HG03354 (cell line): Measurements from ENCODE around the gene MAP2K6.

Experiments
- ATAC-seq: cut with Tn5 transposase; IDR thresholded peaks from one replicate; pipeline ENCODE4 v1.9.1; 2021; ENCODE audit warnings: mild to moderate bottlenecking; ENCODE audit not compliant: unreplicated experiment, poor library complexity, severe bottlenecking

The MAP2K6 gene

GRCh38 chr17:69480245-69480644, 65.7 kb downstream of the MAP2K6 start:
- ATAC-seq, result no peak

DNA sequence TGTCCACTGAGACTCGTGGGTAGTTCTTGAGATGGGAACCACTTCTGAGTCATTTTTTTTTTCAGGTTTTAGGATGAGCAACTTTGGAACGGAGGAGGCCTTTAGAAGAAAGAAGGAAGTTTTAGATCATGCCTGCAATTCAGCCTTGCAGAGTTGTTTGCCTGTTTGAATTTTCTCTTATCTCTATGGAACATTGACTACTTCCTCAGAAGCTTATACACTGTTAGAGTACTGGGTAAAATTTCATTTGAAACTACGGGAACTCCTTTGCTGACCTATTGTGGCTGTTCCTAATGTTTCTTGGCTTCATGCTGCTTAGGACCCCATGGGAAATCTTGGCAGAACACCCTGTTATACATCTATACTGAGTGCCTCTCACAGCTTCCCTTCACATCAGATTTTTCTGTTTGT, 70.8 kb downstream of the MAP2K6 start:
- ATAC-seq, result no peak

- ATAC-seq, result no peak
Observed at GRCh38 chr17:69485901-69486643, 71.6 kb downstream of the MAP2K6 start.

- ATAC-seq, result no peak
Observed at GRCh38 chr17:69486779-69487637, 72.5 kb downstream of the MAP2K6 start.

GRCh38 chr17:69489313-69489712, 74.8 kb downstream of the MAP2K6 start:
- ATAC-seq, result no peak

DNA sequence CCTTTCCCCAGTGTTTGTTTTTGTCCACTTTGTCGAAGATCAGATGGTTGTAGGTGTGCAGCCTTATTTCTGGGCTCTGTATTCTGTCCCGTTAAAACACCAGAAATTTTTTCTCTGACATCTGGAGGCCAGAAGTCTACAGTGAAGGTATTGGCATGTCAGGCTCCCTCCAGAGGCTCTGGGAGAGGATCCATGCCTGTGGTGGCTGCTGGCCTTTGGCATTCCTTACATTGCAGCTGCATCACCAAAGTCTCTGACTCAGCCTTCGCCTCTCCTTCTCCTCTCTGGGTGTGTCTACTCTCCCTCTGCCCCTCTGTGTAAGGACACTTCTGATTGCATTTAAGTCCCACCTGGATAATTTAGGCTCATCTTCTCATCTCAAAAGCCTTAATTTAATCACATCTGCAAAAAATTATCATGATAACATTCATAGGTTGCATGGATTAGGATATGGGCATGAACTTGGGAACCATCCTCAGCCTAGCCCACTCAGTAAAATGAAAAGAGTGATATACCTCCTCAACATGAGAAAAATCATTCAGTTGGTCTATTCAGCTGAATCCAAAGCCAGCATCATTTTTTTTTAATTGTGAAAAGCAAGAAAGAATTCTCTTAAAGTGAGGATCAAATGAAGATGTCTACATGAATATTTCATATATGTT, 78.0 kb downstream of the MAP2K6 start:
- no peak for ATAC-seq

- no peak for ATAC-seq
Observed at GRCh38 chr17:69495787-69496186, 81.3 kb downstream of the MAP2K6 start.

DNA sequence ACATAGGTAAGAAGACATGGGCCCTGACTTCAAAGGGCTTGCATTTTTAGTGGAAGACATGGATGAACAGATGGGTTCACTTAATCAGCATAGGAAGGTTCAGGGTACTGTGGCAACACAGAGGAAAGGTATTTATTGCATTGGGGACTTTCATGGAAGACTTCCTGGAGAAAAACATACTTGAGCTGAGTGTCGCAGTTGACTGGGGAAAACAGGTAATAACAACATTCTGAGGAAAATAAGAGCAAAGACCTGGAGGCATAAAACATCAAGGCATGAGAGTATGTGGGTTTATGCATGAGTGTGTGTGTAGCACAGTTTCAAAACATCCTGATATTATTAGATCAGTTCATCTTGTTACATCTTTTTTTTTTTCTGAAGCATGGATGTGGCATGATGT, 82.7 kb downstream of the MAP2K6 start:
- no peak for ATAC-seq

DNA sequence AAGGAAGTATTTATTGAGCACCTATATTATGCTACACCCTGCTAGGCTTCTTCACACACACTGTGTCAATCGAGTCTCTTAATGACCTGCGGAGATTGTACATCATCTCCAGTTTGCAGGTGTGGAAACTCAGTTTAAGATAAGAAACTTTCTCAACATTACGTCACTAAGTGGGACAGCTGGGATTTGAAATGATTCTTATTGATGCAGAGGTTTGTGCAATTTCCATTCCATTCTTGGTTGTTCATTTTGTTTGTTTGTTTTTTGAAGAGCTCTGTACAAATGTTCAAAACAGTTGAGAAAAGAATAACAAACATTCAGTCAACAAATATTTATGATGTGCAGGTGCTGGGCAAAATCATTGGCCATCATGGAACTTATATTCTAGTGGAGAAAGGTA, 84.8 kb downstream of the MAP2K6 start:
- no peak for ATAC-seq

DNA sequence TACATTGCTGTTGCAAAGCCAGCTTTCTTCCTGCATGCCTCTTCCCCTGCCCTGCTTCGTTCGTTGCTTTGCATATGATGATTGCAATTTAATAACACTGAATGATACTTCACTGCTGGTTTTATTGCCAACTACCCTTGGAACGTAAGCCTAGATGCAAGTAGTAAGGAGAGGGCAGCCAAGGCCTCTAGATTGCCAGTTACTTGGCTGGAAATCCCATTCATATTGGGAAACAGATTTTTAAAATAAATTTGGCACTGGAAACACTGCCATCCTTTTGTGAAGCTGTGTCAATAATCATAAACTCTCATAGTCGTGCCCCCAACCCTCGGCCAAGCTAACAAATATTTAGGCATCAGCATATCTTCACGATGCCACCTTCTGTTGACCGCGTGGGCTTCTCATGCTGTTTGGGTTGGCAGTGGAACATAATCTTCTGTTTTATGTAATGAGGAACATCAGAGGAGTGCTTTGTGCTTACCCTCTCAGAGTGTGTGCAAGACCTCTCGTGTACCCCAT, 86.5 kb downstream of the MAP2K6 start:
- ATAC-seq, result no peak

DNA sequence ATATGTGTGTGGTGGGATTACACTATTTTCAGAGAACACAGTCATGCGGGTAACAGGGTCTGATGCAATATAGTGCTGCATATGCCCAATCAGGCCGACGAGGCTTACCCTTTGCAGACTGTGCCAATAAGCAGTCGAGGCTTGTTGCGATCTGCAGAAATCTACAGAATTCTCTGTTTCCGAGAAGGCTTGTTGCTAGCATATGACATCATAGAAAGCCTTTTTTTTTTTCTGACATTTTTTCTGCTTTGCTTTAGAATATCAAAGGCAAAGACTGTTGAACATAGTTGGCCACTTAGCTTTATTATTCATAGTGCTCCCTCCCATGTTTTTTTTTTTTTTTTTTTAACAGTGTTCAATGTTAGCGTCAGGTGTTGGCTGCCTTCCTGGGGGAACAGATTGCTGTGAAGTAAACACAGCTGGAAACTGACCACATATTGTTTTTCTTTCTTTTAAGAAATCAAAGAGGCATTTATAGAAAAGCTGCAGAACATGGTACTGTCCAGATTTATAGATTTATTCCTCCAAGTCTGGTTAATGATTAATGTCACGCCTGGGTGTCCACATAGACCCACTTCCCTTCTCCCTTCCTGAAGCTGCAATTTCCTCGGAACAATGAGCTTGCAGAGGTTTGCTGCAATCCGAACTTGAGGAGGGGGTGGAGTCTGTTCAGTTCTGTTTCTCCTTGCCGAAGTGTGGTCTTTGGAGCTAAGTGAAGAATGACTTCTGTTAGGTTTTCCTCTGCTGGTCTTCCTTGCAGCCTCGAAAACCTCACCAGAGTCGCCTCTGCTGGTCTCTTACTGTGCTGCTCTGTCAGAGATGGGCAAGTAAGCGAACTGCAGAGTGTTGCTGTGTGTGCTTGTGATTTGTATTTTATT, 87.3 kb downstream of the MAP2K6 start:
- ATAC-seq, result peak; percentile 42

DNA sequence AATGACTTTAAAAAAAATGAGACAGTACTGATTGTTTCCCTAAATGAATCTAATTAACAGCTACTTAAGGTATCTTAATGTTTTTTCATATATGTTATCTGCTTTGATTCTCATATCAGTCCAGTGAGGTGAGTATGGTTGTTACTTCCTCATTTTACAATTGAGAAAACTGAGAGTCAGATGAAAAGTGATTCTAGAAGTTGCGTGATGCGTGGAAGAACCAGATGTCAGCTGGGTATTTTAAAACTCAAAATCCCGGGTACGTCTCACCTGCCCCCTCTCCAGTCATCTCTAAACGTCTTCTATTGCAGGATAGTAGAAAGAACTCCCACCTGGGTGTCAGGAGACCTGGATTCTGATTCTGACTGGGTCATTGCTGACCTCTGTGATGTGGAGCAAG, 89.2 kb downstream of the MAP2K6 start:
- ATAC-seq, result peak; percentile 92

- ATAC-seq, result no peak
Observed at GRCh38 chr17:69505740-69506139, 91.2 kb downstream of the MAP2K6 start.

- no peak for ATAC-seq
Observed at GRCh38 chr17:69506489-69506888, 92.0 kb downstream of the MAP2K6 start.

GRCh38 chr17:69508814-69509213, 94.3 kb downstream of the MAP2K6 start:
- no peak for ATAC-seq

GRCh38 chr17:69511250-69511649, 96.8 kb downstream of the MAP2K6 start:
- no peak for ATAC-seq

- ATAC-seq, result no peak
Observed at GRCh38 chr17:69512946-69513345, 98.4 kb downstream of the MAP2K6 start.

GRCh38 chr17:69516225-69516624, 101.7 kb downstream of the MAP2K6 start:
- ATAC-seq, result no peak

GRCh38 chr17:69516911-69517310, 102.4 kb downstream of the MAP2K6 start:
- peak; percentile 96 for ATAC-seq
